ENCODE data around the gene ZNF530. TPM values are rescaled to one million over a fixed set of nuclear protein-coding genes. Genes with fewer than 3 reads are reported as not detected.
A peak's percentile ranks its signal among the peaks of the same experiment; 100 is the strongest.

The ZNF530 gene
- total RNA-seq, 1 donor from 2014 or later, result 9.0 TPM

DNA sequence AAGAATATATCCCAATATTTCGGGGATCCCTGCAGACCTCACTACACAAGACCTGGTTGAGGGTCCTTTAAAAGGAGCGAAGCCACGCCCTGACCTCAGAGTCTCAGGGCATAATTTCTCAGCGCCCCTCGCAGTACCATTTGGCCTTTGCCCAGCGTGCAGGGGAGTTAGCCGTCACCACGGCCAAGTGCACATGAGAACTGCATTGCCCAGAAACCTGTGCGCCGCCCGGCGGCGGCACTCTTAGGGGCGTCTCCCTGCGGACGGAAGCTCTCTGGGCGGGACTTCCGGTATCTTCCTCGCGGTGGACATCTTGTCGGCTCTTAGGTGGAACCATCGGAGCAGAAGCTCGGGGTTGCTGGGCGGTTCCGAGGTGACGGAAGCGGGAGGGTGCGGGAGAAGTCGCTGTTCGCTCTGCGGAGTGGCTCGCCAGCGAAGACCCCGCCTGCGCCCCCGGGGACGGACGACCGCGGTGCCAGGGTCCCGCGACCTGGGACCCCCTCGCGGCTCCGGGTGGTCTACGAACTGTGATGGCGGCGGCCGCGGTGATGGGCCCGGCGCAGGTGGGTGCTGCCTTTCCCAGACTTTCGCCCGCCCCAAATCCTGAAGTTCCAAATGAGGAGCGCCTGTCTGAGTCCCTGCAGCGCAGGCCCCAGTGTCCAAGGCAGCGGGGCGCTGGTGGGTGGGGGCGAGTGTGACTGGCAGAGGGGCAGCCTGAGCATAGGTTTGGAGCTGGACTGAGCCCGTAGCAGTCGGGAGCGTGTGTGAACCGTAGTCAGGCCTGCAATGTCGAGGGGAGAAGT lies 14.5 kb downstream of the ZNF530 start, which contains the start of gene ZNF134:
TSS of gene ZNF134 (plus strand) at position 302 of the 803 bp plus-strand sequence. CDS start 5,227 bp downstream, outside the sequence.
- DNase-seq (ENCODE audit: low read depth), result peak; percentile 92

DNA sequence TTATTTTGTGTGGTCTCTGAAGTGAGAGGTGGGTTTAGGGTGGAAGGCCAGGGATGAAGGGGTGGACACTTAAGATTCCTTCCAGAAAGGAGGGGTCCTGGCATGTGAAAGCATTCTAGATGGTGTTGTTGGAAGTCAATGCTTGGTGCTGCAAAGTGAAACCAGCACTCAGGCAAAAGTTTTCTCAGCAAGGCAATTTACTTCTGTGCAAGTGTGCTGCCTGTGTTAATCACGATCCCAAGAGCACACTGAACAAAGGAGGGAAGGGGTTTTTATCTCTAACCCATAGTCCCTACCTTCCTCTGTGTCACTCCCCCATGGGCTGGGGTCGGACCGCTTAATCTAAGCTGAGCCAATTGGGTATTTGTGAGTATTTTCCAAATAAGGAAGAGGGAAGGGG lies 15.7 kb downstream of the ZNF530 start:
- no peak for DNase-seq (ENCODE audit: low read depth)

DNA sequence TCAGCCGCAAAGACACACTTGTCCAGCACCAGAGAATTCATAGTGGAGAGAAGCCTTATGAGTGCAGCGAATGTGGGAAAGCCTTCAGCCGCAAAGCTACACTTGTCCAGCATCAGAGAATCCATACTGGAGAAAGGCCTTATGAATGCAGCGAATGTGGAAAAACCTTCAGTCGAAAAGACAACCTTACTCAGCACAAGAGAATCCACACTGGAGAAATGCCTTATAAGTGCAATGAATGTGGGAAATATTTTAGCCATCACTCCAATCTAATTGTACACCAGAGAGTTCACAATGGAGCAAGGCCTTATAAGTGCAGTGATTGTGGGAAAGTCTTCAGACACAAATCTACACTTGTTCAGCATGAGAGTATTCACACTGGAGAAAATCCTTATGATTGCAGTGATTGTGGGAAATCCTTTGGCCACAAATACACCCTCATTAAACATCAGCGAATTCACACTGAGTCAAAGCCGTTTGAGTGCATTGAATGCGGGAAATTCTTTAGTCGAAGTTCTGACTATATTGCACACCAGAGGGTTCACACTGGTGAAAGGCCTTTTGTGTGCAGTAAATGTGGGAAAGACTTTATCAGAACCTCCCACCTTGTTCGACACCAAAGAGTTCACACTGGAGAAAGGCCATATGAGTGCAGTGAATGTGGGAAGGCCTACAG lies 21.1 kb downstream of the ZNF530 start:
- DNase-seq (ENCODE audit: low read depth), result no peak

DNA sequence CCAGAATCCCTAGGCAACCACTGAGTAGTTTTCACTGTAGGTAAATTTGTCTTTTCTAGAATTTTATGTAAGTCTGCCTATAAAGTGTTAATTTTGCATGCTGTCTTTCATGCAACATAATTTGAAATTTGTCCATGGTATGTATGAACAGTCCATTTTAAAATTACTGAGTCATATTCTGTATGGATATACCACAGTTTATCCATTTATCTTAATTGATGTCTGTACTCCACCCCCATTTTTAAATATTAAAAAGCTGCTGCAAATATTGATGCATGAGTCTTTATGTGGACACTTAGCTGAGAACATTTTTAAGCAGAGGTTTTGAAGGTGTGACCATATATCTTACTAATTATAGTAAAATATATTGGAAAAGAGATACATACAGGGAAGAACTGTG lies 23.4 kb downstream of the ZNF530 start:
- DNase-seq (ENCODE audit: low read depth), result no peak

DNA sequence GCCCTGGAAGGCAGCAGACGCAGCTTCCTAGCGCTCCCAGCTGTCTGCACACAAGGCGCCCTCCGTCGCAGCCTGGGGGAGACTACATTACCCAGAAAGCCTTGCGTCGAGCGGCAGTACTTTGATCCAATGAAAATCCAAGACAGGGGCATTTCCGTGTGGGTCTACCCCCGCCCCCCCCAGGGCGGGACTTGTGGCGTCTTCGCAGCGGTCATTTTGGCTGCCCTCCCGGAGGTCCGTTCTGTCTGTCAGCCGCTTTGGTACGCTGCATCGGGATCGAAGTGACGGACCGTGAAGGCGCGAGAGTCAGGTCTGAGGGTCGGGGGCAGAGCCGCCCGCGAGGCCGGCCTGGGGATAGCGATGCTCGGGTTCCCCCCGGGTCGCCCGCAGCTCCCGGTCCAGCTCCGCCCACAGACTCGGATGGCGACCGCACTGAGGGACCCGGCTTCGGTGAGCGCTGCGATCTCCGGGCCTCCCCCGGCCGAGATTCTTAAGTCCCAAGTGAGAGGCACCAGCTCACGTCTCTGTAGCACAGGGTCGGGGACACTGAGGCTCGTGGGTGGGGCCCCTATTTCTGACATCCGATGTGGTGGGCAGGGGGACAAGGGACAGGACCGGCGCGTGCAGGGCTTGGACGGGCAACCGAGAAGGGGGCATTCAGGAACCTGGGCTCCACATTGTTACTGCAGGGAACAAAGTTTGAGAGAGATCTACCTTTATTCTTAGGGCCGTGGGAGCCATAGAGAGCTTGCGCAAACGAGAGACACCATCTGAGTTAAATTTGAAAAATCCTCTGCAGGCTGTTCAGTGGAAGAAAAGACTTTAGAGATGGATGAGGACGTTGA lies 33.5 kb downstream of the ZNF530 start, which contains the start of gene ZNF211:
TSS of gene ZNF211 (plus strand) at position 182 of the 845 bp plus-strand sequence. CDS start at position 361, 179 bp downstream.
- DNase-seq (ENCODE audit: low read depth), result peak; percentile 98

DNA sequence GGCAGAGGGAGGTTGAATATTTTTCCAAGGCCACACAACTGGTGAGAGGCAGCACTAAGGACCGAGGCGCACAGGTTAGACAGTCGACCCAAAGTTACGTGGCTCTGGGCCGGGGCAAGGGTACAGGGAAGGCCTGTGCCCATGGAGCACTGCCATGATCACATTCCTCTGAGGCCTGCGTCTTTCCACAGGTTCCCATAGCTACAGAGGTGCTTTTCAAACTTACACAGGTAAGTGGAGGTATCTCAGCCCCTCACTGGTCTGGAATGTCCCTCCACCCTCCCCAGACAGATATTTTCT lies 34.1 kb downstream of the ZNF530 start:
- no peak for DNase-seq (ENCODE audit: low read depth)

DNA sequence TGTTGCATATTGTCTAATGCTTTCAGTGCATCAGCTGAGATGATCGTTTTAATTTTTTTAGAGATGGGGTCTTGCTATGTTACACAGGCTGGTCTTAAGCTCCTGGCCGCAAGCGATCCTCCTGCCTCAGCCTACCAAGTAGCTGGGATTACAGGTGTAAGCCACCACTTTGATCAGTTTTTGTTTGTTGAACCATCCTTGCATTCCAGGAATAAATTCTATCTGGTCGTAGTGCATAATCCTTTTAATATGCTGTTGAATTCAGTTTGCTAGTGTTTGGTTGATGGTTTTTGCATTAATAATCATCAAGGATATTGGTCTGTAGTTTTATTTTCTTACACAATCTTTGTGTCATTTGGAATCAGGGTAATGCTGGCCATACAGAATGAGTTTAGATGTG lies 37.7 kb downstream of the ZNF530 start:
- DNase-seq (ENCODE audit: low read depth), result no peak

DNA sequence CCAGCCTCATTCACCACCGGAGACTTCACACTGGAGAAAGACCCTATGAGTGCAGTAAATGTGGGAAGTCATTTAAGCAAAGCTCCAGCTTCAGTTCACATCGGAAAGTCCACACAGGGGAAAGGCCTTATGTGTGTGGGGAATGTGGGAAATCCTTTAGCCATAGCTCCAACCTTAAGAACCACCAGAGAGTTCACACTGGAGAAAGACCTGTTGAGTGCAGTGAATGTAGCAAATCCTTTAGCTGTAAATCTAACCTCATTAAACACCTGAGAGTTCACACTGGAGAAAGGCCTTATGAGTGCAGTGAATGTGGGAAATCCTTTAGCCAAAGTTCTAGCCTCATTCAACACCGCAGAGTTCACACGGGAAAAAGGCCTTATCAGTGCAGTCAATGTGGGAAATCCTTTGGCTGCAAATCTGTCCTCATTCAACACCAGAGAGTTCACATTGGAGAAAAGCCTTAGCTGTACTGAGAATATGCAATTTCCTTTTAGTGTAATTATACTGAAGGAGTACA lies 42.1 kb downstream of the ZNF530 start:
- DNase-seq (ENCODE audit: low read depth), result no peak

DNA sequence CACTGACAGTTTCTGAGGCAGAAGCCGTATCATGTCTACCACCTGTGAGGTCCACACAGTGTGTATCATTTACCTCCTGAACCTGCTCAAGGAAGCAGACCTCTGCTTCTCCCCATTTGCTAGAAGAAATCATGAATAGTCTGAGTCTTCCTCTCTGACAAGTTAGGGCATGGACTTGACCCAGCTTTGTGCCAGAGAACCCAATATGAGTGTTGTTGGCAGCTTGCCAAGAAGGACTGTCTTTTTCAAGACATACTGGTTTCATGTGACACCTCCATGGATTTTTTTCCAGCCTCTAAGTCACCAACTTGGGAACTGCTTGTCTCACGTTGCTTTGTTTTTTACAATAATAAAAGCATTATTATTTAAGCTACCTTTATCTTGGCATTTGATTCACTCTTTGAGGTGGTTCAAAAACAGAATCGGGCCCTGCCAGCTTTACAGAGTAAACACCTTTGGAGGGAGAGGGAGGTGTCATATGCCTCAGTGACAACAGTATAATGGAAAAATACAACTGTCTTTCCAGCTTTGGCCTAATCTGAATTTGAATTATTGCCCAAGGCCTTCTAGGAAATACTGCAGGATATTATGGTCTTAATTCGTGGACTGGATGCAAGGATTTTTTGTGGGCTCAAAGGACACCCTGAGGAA lies 42.8 kb downstream of the ZNF530 start:
- no peak for DNase-seq (ENCODE audit: low read depth)

DNA sequence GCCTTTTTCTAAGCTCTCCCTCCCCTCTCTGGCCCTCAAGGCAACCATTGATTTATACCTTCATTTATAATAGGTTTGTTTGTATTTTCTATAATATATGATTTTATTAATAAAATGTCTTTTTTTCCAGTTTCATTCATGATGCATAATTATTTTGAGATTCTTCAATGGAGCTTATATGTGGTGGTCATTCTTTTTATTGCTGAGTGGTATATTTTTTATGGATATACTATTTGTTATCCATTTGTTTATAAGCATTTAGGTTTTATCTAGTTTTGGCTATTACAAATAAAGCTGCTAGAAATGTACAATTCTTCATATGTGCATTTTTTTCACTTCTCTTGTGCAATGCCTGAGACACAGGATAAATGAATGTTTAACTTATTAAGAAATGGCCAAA lies 44.0 kb downstream of the ZNF530 start:
- no peak for DNase-seq (ENCODE audit: low read depth)

DNA sequence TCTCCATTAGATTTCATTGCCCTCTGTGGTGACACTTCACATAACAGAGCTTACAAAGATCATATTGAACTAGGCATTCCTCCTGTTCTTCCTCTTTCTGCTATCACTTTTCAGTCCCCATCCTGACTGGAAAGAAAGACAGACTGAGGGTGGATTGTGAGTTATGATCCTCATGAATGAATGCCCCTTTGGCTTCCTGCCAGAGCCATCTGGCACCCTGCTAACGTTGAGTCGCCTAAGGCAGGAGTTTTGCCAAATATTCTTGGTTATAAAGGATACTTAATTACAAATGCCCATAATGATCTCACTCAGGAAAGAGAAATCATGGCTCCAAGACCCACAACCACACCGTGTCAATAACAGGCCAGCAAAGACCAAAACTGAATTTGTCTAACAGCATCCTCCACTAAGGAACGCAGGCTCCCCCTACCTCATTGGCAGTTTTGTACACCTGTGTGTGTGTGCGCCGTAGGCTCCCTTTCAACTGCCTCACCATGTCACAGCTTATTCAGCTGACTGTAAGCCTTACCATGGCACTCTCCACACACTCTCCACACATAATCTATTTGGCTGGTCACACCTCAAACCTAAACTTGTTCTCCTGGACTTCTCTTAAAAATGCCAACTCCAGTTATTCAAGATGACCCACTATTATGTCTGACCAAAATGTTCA lies 48.8 kb downstream of the ZNF530 start:
- DNase-seq (ENCODE audit: low read depth), result no peak

DNA sequence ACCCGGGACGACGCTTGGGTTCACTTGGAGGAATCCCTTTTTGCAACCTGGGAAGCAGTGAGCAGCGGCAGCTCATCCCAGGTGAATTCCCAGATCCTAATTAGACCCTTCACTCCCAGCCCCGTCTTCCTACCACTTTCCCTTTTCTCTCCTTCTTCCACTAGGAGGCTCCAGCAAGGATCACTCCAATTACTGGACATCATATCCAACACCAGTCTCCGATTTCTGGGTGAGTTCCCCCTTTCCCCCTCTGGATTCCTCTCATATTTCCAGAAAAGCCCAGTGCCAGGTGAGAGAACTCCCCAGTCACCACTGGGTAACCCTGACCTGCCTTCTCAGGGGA lies 51.9 kb downstream of the ZNF530 start:
- no peak for DNase-seq (ENCODE audit: low read depth)

DNA sequence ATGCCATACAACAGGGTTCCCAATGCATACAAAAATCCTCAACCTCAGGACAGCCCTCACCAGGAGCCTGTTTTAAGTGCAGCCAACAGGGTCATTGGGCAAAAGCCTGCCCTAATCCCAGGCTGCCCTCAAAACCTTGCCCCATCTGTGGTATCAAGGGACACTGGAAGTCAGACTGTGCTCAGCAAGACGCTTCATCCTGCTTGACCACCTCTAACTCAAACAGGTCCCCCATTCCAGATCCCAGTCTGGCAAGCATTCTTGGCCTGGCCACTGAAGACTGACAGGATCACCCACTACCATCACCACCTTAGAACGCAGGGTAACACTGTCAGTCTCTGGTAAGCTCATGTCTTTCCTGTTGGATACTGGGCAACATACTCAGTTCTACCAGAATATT lies 54.0 kb downstream of the ZNF530 start:
- DNase-seq (ENCODE audit: low read depth), result no peak

DNA sequence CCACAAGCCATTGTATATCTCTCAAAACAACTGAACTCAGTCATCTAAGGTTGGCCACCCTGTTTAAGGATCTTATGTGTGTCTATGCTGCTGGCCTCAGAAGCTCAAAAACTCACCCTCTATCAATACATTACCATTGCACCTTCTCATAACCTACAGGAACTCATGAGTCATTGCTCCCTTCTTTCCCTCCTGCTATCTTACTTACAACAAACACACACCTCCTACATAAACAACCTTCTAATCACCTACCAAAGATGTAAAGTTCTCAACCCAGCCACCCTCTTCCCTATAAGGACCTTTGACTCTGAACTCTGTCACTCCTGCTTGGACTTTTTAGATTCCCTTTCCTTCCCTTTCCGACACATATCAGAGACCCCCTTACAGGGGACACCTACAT lies 55.8 kb downstream of the ZNF530 start:
- DNase-seq (ENCODE audit: low read depth), result no peak

DNA sequence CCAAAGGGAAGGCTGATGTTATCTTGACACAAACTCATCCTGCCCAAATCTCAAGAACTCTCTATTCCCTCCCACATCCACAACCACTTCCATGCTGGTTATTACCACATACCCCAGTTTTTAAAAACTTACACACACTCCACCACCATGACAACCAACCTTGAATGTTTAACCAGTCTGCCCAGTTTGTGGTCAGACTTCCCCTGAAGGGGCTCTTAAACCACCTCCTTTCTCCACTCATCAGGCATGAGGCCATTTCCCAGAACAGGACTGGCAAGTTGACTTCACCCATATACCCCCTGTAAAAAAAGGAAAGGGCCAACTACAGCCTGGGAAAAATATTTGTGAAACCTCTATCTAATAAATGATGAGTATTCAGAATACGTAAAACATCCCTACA lies 56.7 kb downstream of the ZNF530 start:
- DNase-seq (ENCODE audit: low read depth), result no peak

Other genes starting within 250 kb of the ZNF530 start
- 9.0 and 9.9 TPM in 2 replicates for gene ZNF304, start 248.6 kb upstream of the ZNF530 start, total RNA-seq
- gene TRAPPC2B, start 236.3 kb upstream of the ZNF530 start, total RNA-seq, result 20.3 and 33.2 TPM in 2 replicates
- 3.0 and 4.1 TPM in 2 replicates for gene ZNF547, start 236.3 kb upstream of the ZNF530 start, total RNA-seq
- 15.8 and 17.3 TPM in 2 replicates for gene ZNF548, start 210.0 kb upstream of the ZNF530 start, total RNA-seq
- 5.2 and 9.8 TPM in 2 replicates for gene ZNF17, start 188.7 kb upstream of the ZNF530 start, total RNA-seq
- 3.4 and 5.4 TPM in 2 replicates for gene ZNF749, start 164.6 kb upstream of the ZNF530 start, total RNA-seq
- 0.36 and 1.0 TPM in 2 replicates for gene VN1R1, start 142.7 kb upstream of the ZNF530 start, total RNA-seq
- gene ZNF772, start 122.3 kb upstream of the ZNF530 start, total RNA-seq, result 22.8 and 33.6 TPM in 2 replicates
- 12.3 and 14.0 TPM in 2 replicates for gene ZNF419, start 112.1 kb upstream of the ZNF530 start, total RNA-seq
- 16.2 and 17.8 TPM in 2 replicates for gene ZNF773, start 99.9 kb upstream of the ZNF530 start, total RNA-seq
- 4.8 and 5.8 TPM in 2 replicates for gene ZNF549, start 72.5 kb upstream of the ZNF530 start, total RNA-seq
- gene ZNF550, start 40.0 kb upstream of the ZNF530 start, total RNA-seq, result 9.9 and 10.7 TPM in 2 replicates
- gene ZNF416, start 21.0 kb upstream of the ZNF530 start, total RNA-seq, result 5.0 and 7.0 TPM in 2 replicates
- gene ZIK1, start 15.7 kb upstream of the ZNF530 start, total RNA-seq, result 1.8 and 3.9 TPM in 2 replicates
- gene ZNF134, start 14.4 kb downstream of the ZNF530 start, total RNA-seq, result 27.0 and 28.0 TPM in 2 replicates
- gene ZNF211, start 33.3 kb downstream of the ZNF530 start, total RNA-seq, result 14.7 and 17.2 TPM in 2 replicates
- gene ZSCAN4, start 69.0 kb downstream of the ZNF530 start, total RNA-seq, result 0.16 and 0.67 TPM in 2 replicates
- 4.4 and 5.7 TPM in 2 replicates for gene ZNF551, start 82.1 kb downstream of the ZNF530 start, total RNA-seq
- gene ZNF154, start 109.3 kb downstream of the ZNF530 start, total RNA-seq, result 1.4 and 2.0 TPM in 2 replicates
- 4.3 and 7.0 TPM in 2 replicates for gene ZNF671, start 127.7 kb downstream of the ZNF530 start, total RNA-seq
- gene ZNF776, start 146.9 kb downstream of the ZNF530 start, total RNA-seq, result 15.0 and 15.4 TPM in 2 replicates
- gene ZNF586, start 169.8 kb downstream of the ZNF530 start, total RNA-seq, result 18.8 and 20.5 TPM in 2 replicates
- 2.0 and 2.5 TPM in 2 replicates for gene ZNF552, start 215.0 kb downstream of the ZNF530 start, total RNA-seq
- 4.8 and 5.7 TPM in 2 replicates for gene ZNF587B, start 230.4 kb downstream of the ZNF530 start, total RNA-seq
- 13.5 and 13.8 TPM in 2 replicates for gene ZNF587, start 250.0 kb downstream of the ZNF530 start, total RNA-seq

All from myocyte (in vitro differentiated cells).